HUES64 (cell line): ENCODE measurements around the gene SMPD3.
A peak's percentile ranks its signal among the peaks of the same experiment; 100 is the strongest.

ENCODE experiments used
- H3K27ac ChIP-seq: 2 replicates; pipeline ENCODE4 v1.7.0; 2013; ENCODE audit warnings: low read depth, low read length, inconsistent platforms
- H3K27me3 ChIP-seq: 2 replicates; pipeline ENCODE4 v1.6.1; 2013; ENCODE audit warnings: mild to moderate bottlenecking, low read length; ENCODE audit not compliant: insufficient read depth
- H3K36me3 ChIP-seq: 2 replicates; pipeline ENCODE4 v1.6.1; 2013; ENCODE audit warnings: mild to moderate bottlenecking, low read length; ENCODE audit not compliant: insufficient read depth
- H3K4me1 ChIP-seq: 2 replicates; pipeline ENCODE4 v1.6.1; 2013; ENCODE audit warnings: mild to moderate bottlenecking, low read length, moderate library complexity; ENCODE audit not compliant: insufficient read depth
- H3K4me3 ChIP-seq: 2 replicates; pipeline ENCODE4 v1.5.1; 2013; ENCODE audit warnings: mild to moderate bottlenecking, low read length, moderate library complexity
- H3K9ac ChIP-seq: 2 replicates; pipeline ENCODE4 v1.6.1; 2013; ENCODE audit warnings: mild to moderate bottlenecking, low read depth, low read length
- H3K9me3 ChIP-seq: 2 replicates; pipeline ENCODE4 v1.6.1; 2013; ENCODE audit warnings: low read depth, low read length; ENCODE audit not compliant: insufficient read depth
- WGBS: fragments of 150-250, 120-280 bp; methylation state at CpG from one replicate; pipeline ENCODE4 v1.1.7; 2013; ENCODE audit warnings: missing lambda C conversion rate; 5-methylcytosine and 5-hydroxymethylcytosine counted together

Gene SMPD3

GRCh38 chr16:68453816-68454215 is 5.5 kb upstream of the SMPD3 start:
- Histone ChIP-seq H3K27me3 (no peaks in the 10 kb centered on the region), H3K27ac (no peak overlapping the region), H3K4me3 (no peak overlapping the region), H3K36me3 (no peaks in the 10 kb centered on the region), H3K9me3 (no peaks in the 10 kb centered on the region), H3K9ac (no peak overlapping the region), H3K4me1 (no peaks in the 10 kb centered on the region)
- 89% methylated on average over 2 of the region's 2 CpGs for WGBS

- no peaks in the 10 kb centered on the region for H3K4me1 ChIP-seq
- no peak overlapping the region for H3K4me3 ChIP-seq
- H3K9ac ChIP-seq, result no peak overlapping the region
- 45% methylated on average over 1 of the region's 1 CpG for WGBS
- no peaks in the 10 kb centered on the region for H3K36me3 ChIP-seq
- no peak overlapping the region for H3K27ac ChIP-seq
- peaks cover 11% of the 10 kb centered on the region for H3K27me3 ChIP-seq
- no peaks in the 10 kb centered on the region for H3K9me3 ChIP-seq
Measured at GRCh38 chr16:68452176-68452575, 3.9 kb upstream of the SMPD3 start.

- H3K4me1 ChIP-seq, result no peaks in the 10 kb centered on the region
- no peaks in the 10 kb centered on the region for H3K9me3 ChIP-seq
- H3K27ac ChIP-seq, result no peak overlapping the region
- H3K9ac ChIP-seq, result no peak overlapping the region
- 93% methylated on average over 1 of the region's 1 CpG for WGBS
- H3K36me3 ChIP-seq, result no peaks in the 10 kb centered on the region
- no peak overlapping the region for H3K4me3 ChIP-seq
- H3K27me3 ChIP-seq, result peaks cover 16% of the 10 kb centered on the region
Measured at GRCh38 chr16:68451676-68452075, 3.4 kb upstream of the SMPD3 start.

GRCh38 chr16:68450741-68451255 is 2.5 kb upstream of the SMPD3 start:
- no peaks in the 10 kb centered on the region for H3K4me1 ChIP-seq
- H3K36me3 ChIP-seq, result no peaks in the 10 kb centered on the region
- 65% methylated on average over 3 of the region's 3 CpGs for WGBS
- H3K9me3 ChIP-seq, result no peaks in the 10 kb centered on the region
- H3K4me3 ChIP-seq, result no peak overlapping the region
- H3K27ac ChIP-seq, result no peak overlapping the region
- no peak overlapping the region for H3K9ac ChIP-seq
- H3K27me3 ChIP-seq, result peaks cover 24% of the 10 kb centered on the region

- Histone ChIP-seq H3K9ac (no peak overlapping the region), H3K27me3 (peaks cover 32% of the 10 kb centered on the region), H3K9me3 (no peaks in the 10 kb centered on the region), H3K27ac (no peak overlapping the region), H3K4me3 (peak overlapping the region; percentile 41), H3K36me3 (no peaks in the 10 kb centered on the region), H3K4me1 (no peaks in the 10 kb centered on the region)
- WGBS, result 4% methylated on average over 29 of the region's 36 CpGs
Measured at GRCh38 chr16:68447653-68448359, 502 bp downstream of the SMPD3 start.

GRCh38 chr16:68446681-68447652 is 1.3 kb downstream of the SMPD3 start:
- H3K9me3 ChIP-seq, result no peaks in the 10 kb centered on the region
- WGBS, result 18% methylated on average over 62 of the region's 73 CpGs
- no peak overlapping the region for H3K27ac ChIP-seq
- no peak overlapping the region for H3K9ac ChIP-seq
- H3K4me1 ChIP-seq, result no peaks in the 10 kb centered on the region
- peaks cover 32% of the 10 kb centered on the region for H3K27me3 ChIP-seq
- H3K36me3 ChIP-seq, result no peaks in the 10 kb centered on the region
- peak overlapping the region; percentile 21; the same call in 1 of the 2 replicates for H3K4me3 ChIP-seq

GRCh38 chr16:68445458-68445857 is 2.9 kb downstream of the SMPD3 start:
- Histone ChIP-seq H3K9me3 (no peaks in the 10 kb centered on the region), H3K27me3 (peaks cover 37% of the 10 kb centered on the region), H3K27ac (no peak overlapping the region), H3K36me3 (no peaks in the 10 kb centered on the region), H3K9ac (no peak overlapping the region), H3K4me3 (no peak overlapping the region), H3K4me1 (no peaks in the 10 kb centered on the region)
- WGBS, result 0% methylated on average over 1 of the region's 1 CpG

- H3K4me1 ChIP-seq, result no peaks in the 10 kb centered on the region
- H3K4me3 ChIP-seq, result no peak overlapping the region
- H3K27ac ChIP-seq, result no peak overlapping the region
- no peaks in the 10 kb centered on the region for H3K36me3 ChIP-seq
- H3K9me3 ChIP-seq, result no peaks in the 10 kb centered on the region
- 63% methylated on average over 3 of the region's 3 CpGs for whole genome bisulfite sequencing
- no peak overlapping the region for H3K9ac ChIP-seq
- H3K27me3 ChIP-seq, result peaks cover 37% of the 10 kb centered on the region
Measured at GRCh38 chr16:68444056-68444657, 4.2 kb downstream of the SMPD3 start.

- WGBS, result 77% methylated on average over 3 of the region's 4 CpGs
- no peak overlapping the region for H3K9ac ChIP-seq
- no peaks in the 10 kb centered on the region for H3K36me3 ChIP-seq
- H3K27me3 ChIP-seq, result 0 out of 2 replicates have a peak, but pooled peaks cover 5% of the 10 kb centered on the region
- H3K9me3 ChIP-seq, result peaks cover 8% of the 10 kb centered on the region
- H3K27ac ChIP-seq, result no peak overlapping the region
- H3K4me3 ChIP-seq, result no peak overlapping the region
- H3K4me1 ChIP-seq, result peaks cover 3% of the 10 kb centered on the region; the same call in 1 of the 2 replicates
Measured at GRCh38 chr16:68436581-68436980, 11.7 kb downstream of the SMPD3 start.

- H3K9ac ChIP-seq, result no peak overlapping the region
- no peak overlapping the region for H3K27ac ChIP-seq
- H3K27me3 ChIP-seq, result no peaks in the 10 kb centered on the region
- 71% methylated on average over 5 of the region's 5 CpGs for WGBS
- no peak overlapping the region for H3K4me3 ChIP-seq
- no peaks in the 10 kb centered on the region for H3K36me3 ChIP-seq
- H3K4me1 ChIP-seq, result peaks cover 3% of the 10 kb centered on the region; the same call in 1 of the 2 replicates
- peaks cover 8% of the 10 kb centered on the region for H3K9me3 ChIP-seq
Measured at GRCh38 chr16:68434624-68435210, 13.6 kb downstream of the SMPD3 start.
